ENCODE results near the gene NDOR1. TPM values are rescaled to one million over a fixed set of nuclear protein-coding genes. Genes with fewer than 3 reads are reported as not detected.

Gene NDOR1
- total RNA-seq, 3 donors from 2014 or later (not counting 1 experiment from before 2014, with no cell fraction given) = 31.1 to 36.0 (median 31.9) TPM

- no peak overlapping the region for H3K27ac ChIP-seq (ENCODE audit: low read length)
- no peaks in the 10 kb centered on the region for H3K9me3 Mint-ChIP-seq
- H3K36me3 Mint-ChIP-seq = no peaks in the 10 kb centered on the region
- no peak overlapping the region for H3K27ac Mint-ChIP-seq
- no peaks in the 10 kb centered on the region for H3K36me3 ChIP-seq (ENCODE audit: control insufficient read depth, insufficient read depth, low read length)
- intact Hi-C loops (cut with micrococcal nuclease) = no loop called here
- 92% methylated on average over 32 of the region's 32 CpGs for WGBS (ENCODE audit: insufficient coverage)
- no peak for DNase-seq
- H3K9me3 ChIP-seq (ENCODE audit: control insufficient read depth, insufficient read depth, low read length) = no peaks in the 10 kb centered on the region
- H3K4me1 ChIP-seq (ENCODE audit: control insufficient read depth, insufficient read depth, low read length) = peaks cover 9% of the 10 kb centered on the region
- no peaks in the 10 kb centered on the region for H3K4me1 Mint-ChIP-seq
- no peak overlapping the region for H3K4me3 ChIP-seq (ENCODE audit: low read length)
- H3K27me3 Mint-ChIP-seq (ENCODE audit: low read depth in 2 of 2) = peaks cover 7 to 39% of the 10 kb centered on the region in 2 donors
- H3K4me3 Mint-ChIP-seq = no peak overlapping the region
- TF ChIP-seq CTCF (IDR thresholded peaks at IDR 0.05) = no peak
- no peak for ATAC-seq
- peaks cover 46% of the 10 kb centered on the region for H3K27me3 ChIP-seq (ENCODE audit: control insufficient read depth, insufficient read depth, low read length)
Observed at GRCh38 chr9:137165250-137165836, 40.2 kb upstream of the NDOR1 start.

GRCh38 chr9:137166380-137167229, 38.9 kb upstream of the NDOR1 start:
- peaks cover 53% of the 10 kb centered on the region for H3K27me3 ChIP-seq (ENCODE audit: control insufficient read depth, insufficient read depth, low read length)

GRCh38 chr9:137167277-137167746, 38.2 kb upstream of the NDOR1 start:
- no peaks in the 10 kb centered on the region for H3K36me3 Mint-ChIP-seq
- Histone ChIP-seq H3K9me3 (ENCODE audit: control insufficient read depth, insufficient read depth, low read length) (no peaks in the 10 kb centered on the region), H3K36me3 (ENCODE audit: control insufficient read depth, insufficient read depth, low read length) (no peaks in the 10 kb centered on the region), H3K4me1 (ENCODE audit: control insufficient read depth, insufficient read depth, low read length) (peaks cover 8% of the 10 kb centered on the region), H3K4me3 (ENCODE audit: low read length) (no peak overlapping the region), H3K27ac (ENCODE audit: low read length) (no peak overlapping the region), H3K27me3 (ENCODE audit: control insufficient read depth, insufficient read depth, low read length) (peaks cover 52% of the 10 kb centered on the region)
- no peak overlapping the region for H3K4me3 Mint-ChIP-seq
- no peaks in the 10 kb centered on the region for H3K4me1 Mint-ChIP-seq
- WGBS (ENCODE audit: insufficient coverage) = 39% methylated on average over 43 of the region's 44 CpGs
- no peak overlapping the region for H3K27ac Mint-ChIP-seq
- no peak for ATAC-seq
- no peaks in the 10 kb centered on the region for H3K9me3 Mint-ChIP-seq
- peaks cover 7 to 41% of the 10 kb centered on the region in 2 donors for H3K27me3 Mint-ChIP-seq (ENCODE audit: low read depth in 2 of 2)
- intact Hi-C loops (cut with micrococcal nuclease) = no loop called here
- DNase-seq = no peak
- no peak for TF ChIP-seq CTCF (IDR thresholded peaks at IDR 0.05)

More at GRCh38 chr9:137166380-137167229, 38.9 kb upstream of the NDOR1 start:
- intact Hi-C loops (cut with micrococcal nuclease) = no loop called here
- DNase-seq (no peak), ATAC-seq (no peak)
- Histone ChIP-seq H3K36me3 (ENCODE audit: control insufficient read depth, insufficient read depth, low read length) (no peaks in the 10 kb centered on the region), H3K9me3 (ENCODE audit: control insufficient read depth, insufficient read depth, low read length) (no peaks in the 10 kb centered on the region), H3K27ac (ENCODE audit: low read length) (no peak overlapping the region), H3K4me1 (ENCODE audit: control insufficient read depth, insufficient read depth, low read length) (peaks cover 9% of the 10 kb centered on the region), H3K4me3 (ENCODE audit: low read length) (no peak overlapping the region)
- Mint-ChIP-seq H3K4me1 (no peaks in the 10 kb centered on the region), H3K27me3 (ENCODE audit: low read depth in 2 of 2) (peaks cover 7 to 41% of the 10 kb centered on the region in 2 donors), H3K4me3 (no peak overlapping the region), H3K9me3 (no peaks in the 10 kb centered on the region), H3K36me3 (no peaks in the 10 kb centered on the region), H3K27ac (no peak overlapping the region)
- 73% methylated on average over 22 of the region's 22 CpGs for WGBS (ENCODE audit: insufficient coverage)
- TF ChIP-seq CTCF (IDR thresholded peaks at IDR 0.05) = no peak
